Measurements from ENCODE around the gene TIMM17A. TPM values are rescaled to one million over a fixed set of nuclear protein-coding genes. Genes with fewer than 3 reads are reported as not detected.

The TIMM17A gene
- total and polyA plus RNA-seq, 2 of the 8 experiments (the other 6 are each of a cell fraction or from before 2014, with no cell fraction given), result 30.3 to 57.1 TPM

- no peak for TF ChIP-seq NANOG (IDR thresholded peaks at IDR 0.05; ENCODE audit: insufficient read depth, low read depth, low read length, poor library complexity, severe bottlenecking)
- TF ChIP-seq RAD21 (IDR thresholded peaks at IDR 0.05 in 1 of 2, conservative IDR thresholded peaks at IDR 0.05 in 1 of 2; ENCODE audit: low read depth in 2 of 2, low read length in 2 of 2), result 0 out of 4 replicates have a peak, but pooled peaks of 1 of the 2 experiments have one; percentile 3
- TF ChIP-seq SAP30 (IDR thresholded peaks at IDR 0.05; ENCODE audit: insufficient read depth, insufficient replicate concordance, low read length), result no peak
- TF ChIP-seq CTCF (IDR thresholded peaks at IDR 0.05; ENCODE audit: control extremely low read depth in 1 of 3, insufficient read depth in 1 of 3, low read depth in 1 of 3, low read length in 3 of 3), result no peak
- peak; percentile 94 for TF ChIP-seq SP1 (IDR thresholded peaks at IDR 0.05; ENCODE audit: low read depth, low read length)
- TF ChIP-seq GABPA (IDR thresholded peaks at IDR 0.05; ENCODE audit: borderline replicate concordance, insufficient read depth, low read length), result no peak
- TF ChIP-seq BCL11A (IDR thresholded peaks at IDR 0.05; ENCODE audit: low read depth in 2 of 2, low read length in 2 of 2), result peak in 1 of 2 experiments; percentile 24
- peak in 1 of 2 experiments; percentile 71; a peak in 1 of 4 replicates for TF ChIP-seq SIN3A (conservative IDR thresholded peaks at IDR 0.05 in 1 of 2, IDR thresholded peaks at IDR 0.05 in 1 of 2; ENCODE audit: low read depth in 1 of 2, low read length in 2 of 2)
- TF ChIP-seq JUND (IDR thresholded peaks at IDR 0.05; ENCODE audit: low read length), result 0 out of 2 replicates have a peak, but pooled peaks have one; percentile 51
- no peak for TF ChIP-seq CTBP2 (IDR thresholded peaks at IDR 0.05; ENCODE audit: borderline replicate concordance, insufficient read depth, insufficient read length, low read length)
- peak; percentile 70 to 87; a peak in 1 of 4 replicates for TF ChIP-seq HDAC2 (IDR thresholded peaks at IDR 0.05; ENCODE audit: borderline replicate concordance in 1 of 2, low read depth in 2 of 2, low read length in 2 of 2)
- TF ChIP-seq TEAD4 (IDR thresholded peaks at IDR 0.05; ENCODE audit: low read depth, low read length), result peak; percentile 98
These were observed 52.6 kb downstream of the TIMM17A start (continued) for GRCh38 chr1:202007805-202008489.
